ENCODE results near the gene MFF.
"Not testable (repeated sequence)": the region's sequence is repeated elsewhere in the genome, so short reads cannot be mapped to it uniquely, and the experiment has no call there.

MFF gene

DNA sequence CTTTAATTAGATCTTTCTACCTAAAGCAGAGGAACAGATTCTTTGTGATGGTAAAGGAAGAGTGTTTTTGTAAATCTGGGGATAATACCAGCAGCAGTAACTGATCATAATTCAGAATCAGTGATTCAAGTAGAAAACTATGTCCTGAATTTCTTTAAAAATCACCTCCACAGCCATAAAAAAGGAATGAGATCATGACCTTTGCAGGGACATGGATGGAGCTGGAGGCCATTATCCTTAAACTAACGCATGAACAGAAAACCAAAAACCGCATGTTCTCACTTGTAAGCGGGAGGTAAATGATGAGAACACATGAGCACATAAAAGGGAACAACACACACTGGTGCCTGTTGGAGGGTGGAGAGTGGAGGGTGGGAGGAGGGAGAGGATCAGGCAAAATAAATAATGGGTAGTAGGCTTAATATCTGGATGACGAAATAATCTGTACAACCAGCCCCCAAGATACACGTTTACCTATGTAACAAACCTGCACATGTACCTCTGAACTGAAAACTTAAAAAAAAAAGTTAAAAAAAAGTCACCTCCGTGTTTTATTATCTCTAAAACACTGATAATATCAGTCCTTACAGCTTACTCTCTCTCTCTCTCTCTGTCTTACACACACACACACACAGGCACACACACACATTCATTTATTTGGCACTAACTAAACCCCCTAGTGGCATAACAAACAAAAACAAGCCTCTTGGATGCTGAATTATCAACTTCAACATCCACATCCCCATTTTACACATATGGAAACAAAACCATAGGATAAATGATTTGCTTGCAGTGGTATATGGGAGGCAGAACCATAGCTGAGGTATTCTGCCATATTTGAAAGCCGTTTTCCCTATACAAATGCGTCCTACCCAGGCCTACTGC lies 52.7 kb downstream of the MFF start:
- no peak for DNase-seq (ENCODE audit: low read depth in 2 of 2)

DNA sequence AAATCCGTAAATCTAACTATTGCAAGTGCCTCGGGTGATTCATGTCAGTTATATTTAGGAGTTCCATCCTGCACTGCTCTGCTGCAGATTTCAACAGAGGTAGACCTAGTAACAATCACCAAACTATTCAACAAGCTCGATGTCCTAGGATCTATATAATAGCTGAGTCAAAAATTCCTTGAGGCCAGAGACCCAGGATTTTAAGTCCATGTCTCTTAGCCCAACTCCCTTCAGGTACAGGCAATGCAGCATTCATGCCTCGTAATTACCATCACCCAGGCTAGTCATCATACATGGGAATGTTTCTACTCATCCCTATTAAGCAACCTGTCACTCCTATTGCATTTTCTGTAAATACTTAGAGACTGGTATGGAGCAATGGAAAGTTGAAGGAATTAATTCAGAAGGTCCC lies 53.3 kb downstream of the MFF start:
- DNase-seq (ENCODE audit: low read depth in 2 of 2): no peak

DNA sequence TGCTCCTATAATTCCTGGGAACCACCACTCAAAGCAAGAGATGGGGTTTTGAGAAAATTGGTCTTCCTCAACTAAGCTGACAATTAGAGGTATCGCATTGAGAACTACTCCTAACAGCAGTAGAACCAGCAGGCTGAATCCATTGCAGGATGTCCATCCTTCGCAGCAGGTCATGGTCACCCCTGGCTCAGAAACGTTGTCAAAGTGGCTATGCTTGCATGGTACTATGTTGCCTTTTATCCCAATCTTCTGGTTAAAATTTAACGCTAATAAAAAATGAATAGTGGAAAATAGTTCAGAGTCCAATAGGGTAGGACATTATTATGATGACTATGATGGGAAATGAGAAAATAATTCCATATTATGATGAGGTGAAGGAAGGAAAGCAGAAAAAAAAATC lies 54.0 kb downstream of the MFF start, which contains the start of gene TM4SF20:
Gene TM4SF20 (minus strand): TSS at position 212 of the 400 bp plus-strand sequence. CDS start 38 bp downstream, at position 174.
- DNase-seq (ENCODE audit: low read depth in 2 of 2): no peak

DNA sequence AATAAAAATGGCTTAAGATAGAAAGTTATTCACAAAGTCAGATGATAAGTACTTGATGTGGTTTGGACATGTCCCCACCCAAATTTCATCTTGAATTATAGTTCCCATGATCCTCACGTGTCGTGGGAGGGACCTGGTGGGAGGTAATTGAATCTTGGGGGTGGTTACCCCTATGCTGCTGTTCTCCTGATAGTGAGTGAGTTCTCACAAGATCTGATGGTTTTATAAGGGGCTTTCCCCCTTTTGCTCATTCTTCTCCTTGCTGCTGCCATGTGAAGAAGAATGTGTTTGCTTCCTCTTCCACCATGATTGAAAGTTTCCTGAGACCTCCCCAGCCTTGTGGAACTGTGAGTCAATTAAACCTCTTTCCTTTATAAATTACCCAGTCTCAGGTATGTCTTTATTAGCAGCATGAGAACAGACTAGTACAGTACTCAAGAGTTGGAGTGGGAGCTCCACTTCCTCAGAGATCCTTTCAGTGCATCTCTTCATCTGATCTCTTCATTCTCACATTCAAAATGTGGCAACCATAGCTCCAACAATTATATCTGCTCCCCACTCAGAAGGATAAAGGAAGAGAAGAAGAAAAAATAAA lies 57.3 kb downstream of the MFF start:
- DNase-seq (ENCODE audit: low read depth in 2 of 2): not testable (repeated sequence)

DNA sequence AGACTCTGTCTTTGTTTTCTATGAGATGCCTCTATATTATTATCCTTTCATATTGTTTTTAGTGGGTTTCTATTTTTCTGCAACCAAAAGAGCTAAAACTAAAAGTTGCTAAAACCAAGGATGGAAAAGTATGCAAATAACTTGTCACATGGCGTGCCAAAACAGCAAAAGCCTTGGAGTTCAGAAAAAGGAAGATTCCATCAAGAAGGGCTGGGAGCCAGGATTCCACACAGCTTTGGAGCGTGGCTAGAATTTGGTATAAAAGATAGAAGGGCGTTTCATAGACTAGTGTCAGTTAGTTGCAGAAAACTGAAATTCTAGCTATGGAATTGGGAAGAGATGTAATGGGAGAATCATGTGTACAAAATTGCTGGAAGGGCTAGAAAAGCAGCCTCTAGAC lies 58.6 kb downstream of the MFF start:
- DNase-seq (ENCODE audit: low read depth in 2 of 2): no peak

DNA sequence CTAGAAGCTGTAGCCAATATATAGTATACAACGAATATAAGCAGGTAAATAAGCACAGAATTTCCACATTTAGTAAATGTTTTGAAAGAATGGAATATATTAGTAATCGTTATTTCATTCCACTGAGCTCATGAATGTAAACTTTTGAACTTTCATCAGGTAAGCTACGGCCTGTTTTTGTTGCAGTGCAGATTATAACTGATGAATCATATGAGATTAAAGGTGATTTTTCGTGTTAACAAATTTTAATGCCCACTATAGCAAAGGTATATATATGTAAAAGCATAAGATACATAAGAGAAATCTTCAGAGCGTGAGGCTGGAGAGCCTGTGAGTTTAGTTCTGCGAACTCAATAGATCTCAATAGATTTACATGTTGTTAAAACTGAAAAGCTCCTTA lies 61.6 kb downstream of the MFF start:
- DNase-seq (ENCODE audit: low read depth in 2 of 2): no peak

DNA sequence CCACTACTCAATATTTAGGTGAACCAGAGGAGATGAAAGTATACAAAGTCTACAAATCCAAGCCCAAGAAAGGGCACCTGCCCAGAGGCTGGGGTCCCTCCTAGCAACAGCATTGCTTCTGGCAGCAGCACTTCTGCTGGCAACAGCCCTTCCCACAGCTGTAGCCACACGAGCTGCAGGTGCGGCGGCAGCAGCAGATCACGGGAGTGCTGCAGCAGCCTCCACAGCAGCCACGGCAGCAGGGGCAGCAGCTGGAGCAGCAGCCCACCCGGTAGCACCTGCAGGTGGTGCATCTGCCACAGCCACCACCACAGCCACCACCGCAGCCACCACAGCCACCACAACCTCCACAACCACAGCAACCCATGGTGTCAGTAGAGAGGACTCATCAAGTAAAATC lies 62.5 kb downstream of the MFF start, which contains the start of gene SCYGR1:
Gene SCYGR1 (minus strand): TSS at position 367 of the 400 bp plus-strand sequence. CDS start 0 bp downstream, at position 367.
- not testable (repeated sequence) for DNase-seq (ENCODE audit: low read depth in 2 of 2)

DNA sequence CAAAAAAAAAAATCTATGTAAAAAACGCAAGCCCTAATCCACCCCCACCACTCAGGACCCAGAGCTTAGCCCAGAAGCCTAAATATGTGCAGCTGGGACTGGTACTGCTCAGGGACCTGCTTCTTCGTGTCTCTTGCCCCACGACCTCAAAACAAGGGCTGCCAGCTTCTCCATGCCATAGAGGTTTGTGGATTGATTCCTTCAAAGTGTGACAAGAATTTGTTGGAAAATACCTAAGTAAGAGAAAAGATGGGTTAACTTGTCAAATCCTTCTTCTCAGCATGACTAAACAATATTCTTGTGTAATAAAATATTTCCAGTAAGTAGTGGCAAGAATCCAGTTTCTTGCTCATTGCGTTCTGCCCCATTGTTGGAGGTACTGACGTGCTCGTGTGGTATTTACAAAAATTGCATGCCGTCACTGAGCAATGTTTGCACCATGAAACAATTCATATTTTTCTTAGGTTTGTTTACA lies 63.5 kb downstream of the MFF start:
- DNase-seq (ENCODE audit: low read depth in 2 of 2): no peak

DNA sequence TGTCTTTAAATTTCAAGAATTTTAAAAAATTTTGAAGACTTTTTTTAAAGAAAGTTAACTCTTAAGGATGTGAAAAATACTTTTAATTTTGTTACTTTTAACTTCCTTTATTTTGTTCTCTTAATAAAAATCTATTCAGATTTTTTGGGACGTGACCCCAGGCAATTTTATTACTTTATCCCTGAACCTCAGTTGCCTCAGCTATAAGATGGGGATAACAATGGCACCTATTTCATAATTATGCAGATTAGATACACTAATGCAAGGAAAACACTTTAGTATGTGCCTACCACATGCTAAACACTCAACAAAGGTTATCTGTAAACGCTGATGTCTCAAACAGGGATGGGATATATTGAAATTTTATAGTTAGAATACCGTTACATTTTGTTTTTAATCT lies 64.2 kb downstream of the MFF start:
- no peak for DNase-seq (ENCODE audit: low read depth in 2 of 2)

DNA sequence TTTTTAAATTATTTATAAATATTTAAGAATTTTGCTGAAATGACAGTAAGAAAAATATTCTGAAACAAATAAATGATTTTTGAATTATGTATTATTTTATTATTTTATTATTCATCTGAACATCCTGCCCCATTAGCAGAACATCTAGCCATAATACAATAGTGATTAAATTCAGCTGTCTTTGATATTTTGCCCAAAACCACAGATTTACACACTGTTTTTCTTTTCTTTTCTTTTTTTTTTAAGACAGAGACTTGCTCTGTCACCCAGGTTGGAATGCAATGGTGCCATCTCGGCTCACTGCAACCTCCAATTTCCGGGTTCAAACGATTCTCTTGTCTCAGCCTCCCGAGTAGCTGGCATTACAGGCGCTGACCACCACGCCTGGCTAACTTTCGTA lies 64.6 kb downstream of the MFF start:
- DNase-seq (ENCODE audit: low read depth in 2 of 2): no peak

DNA sequence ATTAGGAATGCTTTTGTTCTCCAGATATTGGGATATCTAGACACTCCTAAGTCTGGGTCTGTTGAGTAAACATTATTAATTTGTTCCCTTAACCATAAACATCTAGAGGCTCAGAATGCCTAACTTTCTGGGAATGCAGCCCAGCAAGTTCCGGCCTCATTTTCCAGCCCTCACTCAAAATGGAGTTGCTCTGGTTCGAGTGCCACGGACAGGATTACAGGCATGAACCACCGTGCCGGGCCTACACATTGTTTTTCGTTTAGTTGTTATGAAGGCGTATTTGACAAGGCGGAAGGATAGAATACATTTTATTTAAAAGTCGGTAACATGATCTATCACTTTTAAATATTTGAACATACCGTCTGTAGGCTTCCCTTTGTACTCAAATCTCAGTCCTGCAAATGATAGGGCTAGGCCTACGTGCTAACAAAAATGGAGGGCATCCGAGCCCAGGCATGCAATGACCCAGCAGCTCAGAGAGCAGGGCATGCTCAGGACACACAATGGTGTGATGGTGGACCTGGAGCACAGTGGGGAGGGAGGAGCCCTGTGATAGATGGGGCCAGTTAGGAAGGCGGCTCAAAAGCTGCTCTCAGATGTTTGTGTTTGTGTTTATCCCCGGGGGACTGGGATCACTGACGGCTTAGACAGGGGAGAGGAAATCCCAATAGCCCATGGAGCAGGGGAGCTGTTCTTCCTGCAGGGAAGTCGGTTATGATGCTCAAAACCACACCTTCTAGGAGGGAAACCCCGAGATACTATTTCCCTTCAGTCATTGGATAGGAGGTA lies 65.6 kb downstream of the MFF start:
- DNase-seq (ENCODE audit: low read depth in 2 of 2): no peak

DNA sequence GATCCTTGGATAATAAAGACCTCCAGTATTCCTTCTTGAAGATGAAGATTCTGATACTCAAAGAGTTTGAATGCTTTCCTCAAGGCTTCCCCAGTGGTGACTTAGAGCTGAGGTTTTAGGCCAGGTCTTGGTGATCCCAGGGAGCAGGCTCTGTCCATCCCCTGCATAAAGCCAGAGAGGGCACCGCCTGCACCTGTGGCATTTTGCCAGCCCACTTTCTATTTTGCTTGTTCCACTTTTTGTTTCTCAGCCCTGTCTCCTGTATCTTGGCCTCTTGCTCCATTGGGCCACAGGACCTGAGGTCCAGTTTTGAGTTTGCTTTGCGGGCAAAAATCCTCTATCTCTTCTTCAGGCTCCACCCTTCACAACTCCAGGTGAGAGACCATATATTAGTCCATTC lies 69.3 kb downstream of the MFF start:
- DNase-seq (ENCODE audit: low read depth in 2 of 2): no peak

DNA sequence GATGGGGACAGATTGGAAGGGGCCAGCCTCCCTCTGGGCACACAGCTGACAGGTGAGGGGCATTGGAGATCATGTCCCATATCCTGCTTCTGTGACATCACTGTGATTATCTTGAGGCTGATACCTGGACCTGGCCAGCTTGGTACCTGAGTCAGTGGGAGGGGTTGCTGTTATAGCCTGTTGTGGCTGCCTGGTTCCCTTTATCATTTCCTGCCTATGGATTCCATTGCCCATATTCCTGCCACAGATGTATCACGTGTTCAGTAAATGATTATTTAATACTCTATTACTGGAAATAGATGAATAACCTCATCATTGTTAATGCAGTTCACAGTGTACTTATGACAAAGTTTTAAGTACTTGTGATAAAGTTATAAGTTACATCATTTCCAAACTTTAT lies 70.5 kb downstream of the MFF start:
- no peak for DNase-seq (ENCODE audit: low read depth in 2 of 2)

DNA sequence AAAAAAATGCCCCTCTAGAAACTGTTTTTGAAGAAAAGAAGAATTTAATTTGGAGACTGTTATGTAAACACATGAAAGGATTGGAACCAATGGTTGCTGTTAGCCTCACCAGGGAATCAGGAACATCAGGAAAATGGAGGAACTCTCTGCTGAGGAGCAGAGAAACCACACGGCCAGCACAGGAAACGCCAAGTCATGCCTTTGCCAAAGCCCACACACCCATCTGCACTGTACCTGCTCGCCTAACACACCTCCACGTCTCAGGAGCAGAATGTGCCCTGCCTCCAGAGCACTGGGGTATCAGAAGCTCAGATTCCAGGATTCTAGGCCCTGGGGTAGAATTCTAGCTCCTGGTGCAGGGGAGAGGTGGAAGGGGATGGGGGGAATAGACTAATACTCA lies 72.5 kb downstream of the MFF start:
- no peak for DNase-seq (ENCODE audit: low read depth in 2 of 2)

DNA sequence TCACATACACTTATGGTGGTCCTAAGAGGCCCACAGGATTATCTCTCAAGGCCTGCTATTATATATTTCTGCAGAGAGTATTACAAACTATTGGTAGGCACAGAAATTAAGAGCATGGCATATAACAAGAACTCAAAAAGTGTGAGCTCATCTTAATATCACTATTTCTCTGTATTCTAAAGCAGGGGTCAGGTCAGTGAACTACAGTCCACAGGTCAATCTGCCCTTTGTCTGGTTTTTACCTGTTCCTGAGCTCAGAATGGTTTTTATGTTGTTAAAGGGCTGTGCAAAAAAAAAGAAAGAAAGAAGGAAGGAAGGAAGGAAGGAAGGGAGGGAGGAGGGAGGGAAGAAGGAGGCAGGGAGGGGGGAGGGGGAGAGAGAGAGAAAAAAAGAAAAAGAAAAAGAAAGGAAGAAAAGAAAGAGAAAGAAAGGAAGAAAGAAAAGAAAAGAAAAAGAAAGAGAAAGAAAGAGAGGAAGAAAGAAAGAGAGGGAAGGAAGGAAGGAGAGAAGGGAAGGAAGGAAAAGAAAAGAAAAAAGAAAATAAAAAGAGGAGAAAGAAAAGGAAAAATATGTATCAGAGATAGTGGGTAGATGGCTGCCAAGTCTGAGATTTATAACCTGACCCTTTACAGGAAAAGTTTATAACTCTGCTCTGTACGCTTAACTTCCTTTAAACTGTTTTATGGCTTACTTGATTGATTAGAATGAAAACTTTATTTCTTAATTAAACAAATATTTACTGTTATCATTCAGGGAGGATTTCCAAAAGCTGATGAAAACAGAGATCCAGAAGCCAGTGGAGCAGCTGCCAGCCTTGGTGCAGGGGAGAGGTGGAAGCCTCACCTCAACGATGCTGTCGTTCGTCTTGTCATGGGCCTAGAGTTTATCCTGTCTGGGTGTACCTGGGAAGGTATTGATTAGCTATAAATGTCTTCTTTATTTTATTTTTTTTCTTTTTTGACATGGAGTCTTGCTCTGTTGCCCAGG lies 73.9 kb downstream of the MFF start:
- no peak for DNase-seq (ENCODE audit: low read depth in 2 of 2)

DNA sequence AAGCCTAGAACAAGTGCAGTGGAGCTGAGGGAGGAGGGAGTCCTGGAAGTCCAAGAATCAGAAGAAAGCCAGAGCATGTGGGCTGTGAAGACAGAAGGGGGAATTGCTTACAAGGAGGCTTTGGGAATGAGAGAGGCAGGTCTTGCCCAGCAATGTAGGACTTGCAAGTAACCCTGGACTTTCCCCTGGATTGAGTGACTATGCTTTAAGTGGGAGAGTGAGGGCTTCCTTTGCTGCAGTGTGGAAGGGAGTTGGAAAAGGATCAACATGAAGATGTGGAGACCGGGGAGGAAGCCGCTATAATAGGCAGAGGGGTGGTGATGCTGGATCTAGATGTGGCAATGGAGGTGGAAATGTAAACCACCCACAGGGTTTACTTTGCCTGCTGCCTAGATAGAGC lies 76.5 kb downstream of the MFF start:
- DNase-seq (ENCODE audit: low read depth in 2 of 2): no peak

DNA sequence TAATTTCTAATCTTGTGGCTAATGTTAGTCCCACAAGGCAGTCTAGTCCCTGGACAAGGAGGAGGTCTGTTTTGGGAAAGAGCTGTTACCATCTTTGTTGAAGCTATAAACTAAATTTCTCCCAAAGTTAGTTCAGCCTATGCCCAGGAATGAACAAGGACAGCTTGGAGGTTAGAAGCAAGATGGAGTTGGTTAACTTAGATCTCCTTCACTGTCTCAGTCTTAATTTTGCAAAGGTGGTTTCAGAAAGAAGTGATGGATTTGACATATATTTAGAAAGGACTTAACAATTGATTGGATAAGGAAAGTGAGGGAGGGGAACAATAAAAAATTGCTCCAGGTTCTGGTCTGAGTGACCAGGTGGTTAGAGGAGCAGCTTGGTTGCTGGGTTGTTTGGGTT lies 77.3 kb downstream of the MFF start:
- DNase-seq (ENCODE audit: low read depth in 2 of 2): no peak

DNA sequence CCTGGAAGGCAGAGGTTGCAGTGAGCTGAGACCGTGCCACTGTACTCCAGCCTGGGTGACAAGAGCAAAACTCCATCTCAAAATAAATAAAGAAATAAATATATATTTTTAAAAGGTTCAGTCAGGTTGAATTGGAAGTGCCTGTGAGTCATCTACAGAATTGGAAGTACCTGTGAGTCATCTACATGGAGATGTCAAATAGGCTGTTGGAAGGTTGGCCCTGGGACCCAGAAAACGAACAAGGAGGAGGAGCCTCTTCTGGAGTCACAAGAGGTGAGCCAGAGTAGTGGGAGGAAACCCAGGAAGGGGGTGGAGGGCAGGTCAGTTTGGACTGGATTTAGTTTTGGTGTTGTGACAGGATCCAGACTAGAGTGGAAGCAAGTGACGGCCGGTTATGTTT lies 77.9 kb downstream of the MFF start:
- DNase-seq (ENCODE audit: low read depth in 2 of 2): no peak

DNA sequence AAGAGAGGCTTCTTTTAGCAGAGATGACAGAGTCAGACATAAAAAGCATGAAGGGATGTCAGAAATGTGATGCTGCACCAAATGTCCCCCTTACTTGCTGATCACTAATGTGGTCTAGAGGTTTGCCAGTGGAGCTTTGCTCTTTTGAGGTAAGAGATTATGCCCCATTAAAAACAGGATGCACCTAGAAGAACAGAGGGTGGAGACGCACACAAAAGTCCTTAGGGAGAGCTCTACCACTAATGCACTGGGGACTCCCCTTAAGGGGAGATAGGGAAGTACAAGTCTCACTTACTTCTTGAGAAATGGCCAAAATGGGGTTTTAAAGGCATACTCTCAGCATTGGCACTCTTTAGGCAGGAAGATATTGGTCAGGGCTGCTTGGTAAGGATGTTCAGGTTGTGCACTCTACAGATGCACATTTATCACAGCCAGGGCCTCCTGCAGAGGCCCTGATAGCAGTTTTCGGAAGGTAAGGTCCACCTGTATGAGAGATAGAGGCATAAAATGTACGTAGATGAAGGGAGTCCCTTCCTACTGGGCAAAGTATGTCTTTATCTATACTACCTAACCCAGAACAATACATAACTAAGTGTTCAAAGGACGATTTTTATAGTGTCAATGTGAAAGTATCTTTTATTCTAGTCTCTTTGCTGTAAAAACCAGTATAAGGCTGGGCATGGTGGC lies 79.7 kb downstream of the MFF start:
- DNase-seq (ENCODE audit: low read depth in 2 of 2): no peak
